HepG2 (cell line): ENCODE measurements around the gene ACAD8. TPM values are rescaled to one million over a fixed set of nuclear protein-coding genes. Genes with fewer than 3 reads are reported as not detected.

Experiments
- CBX1 ChIP-seq: IDR thresholded peaks from one replicate; pipeline ENCODE4 v1.6.1; 2016; ENCODE audit warnings: antibody characterized with exemption, low read depth
- MAFK ChIP-seq, 2 experiments: IDR thresholded peaks in 1 of 2; conservative IDR thresholded peaks in 1 of 2; 2 replicates each; pipeline ENCODE4 v1.6.1; 2011; ENCODE audit warnings: improper control_type of control experiment in 2 of 2, low read length in 2 of 2
- MTA1 ChIP-seq: sonication (generic); formaldehyde crosslinking; IDR thresholded peaks from 2 replicates; pipeline ENCODE4 v1.4.0; 2020; ENCODE audit warnings: missing genetic modification reagents, mild to moderate bottlenecking, borderline replicate concordance
- NFAT5 ChIP-seq: sonication (generic); formaldehyde crosslinking; IDR thresholded peaks from 2 replicates; pipeline ENCODE4 v1.4.0; 2020; ENCODE audit warnings: missing genetic modification reagents
- NFRKB ChIP-seq: fragments of 450-650 bp; IDR thresholded peaks from 2 replicates; pipeline ENCODE4 v1.6.1; 2017
- POLR2A ChIP-seq, 2 experiments: IDR thresholded peaks; 2 replicates each; pipeline ENCODE4 v1.6.1; 2011; ENCODE audit warnings: low read depth in 2 of 2, low read length in 2 of 2, mild to moderate bottlenecking in 1 of 2, moderate library complexity in 1 of 2; ENCODE audit not compliant: insufficient read depth in 1 of 2
- SIN3B ChIP-seq: fragments of 150-350 bp; IDR thresholded peaks from 2 replicates; pipeline ENCODE4 v1.6.1; 2014; ENCODE audit warnings: low read length
- ZNF260 ChIP-seq: sonication (generic); formaldehyde crosslinking; IDR thresholded peaks from 2 replicates; pipeline ENCODE4 v1.4.0; 2020; ENCODE audit warnings: missing genetic modification reagents, low read depth, mild to moderate bottlenecking, borderline replicate concordance
- ZNF546 ChIP-seq: sonication (generic); formaldehyde crosslinking; conservative IDR thresholded peaks from 2 replicates; pipeline ENCODE4 v1.8.1; 2023; ENCODE audit warnings: mild to moderate bottlenecking, missing genetic modification reagents
- polyA plus RNA-seq, 8 experiments: library from polyadenylated mRNA; depleted of rRNA in 3 of 8; stranded (reverse) in 7 of 8; unstranded in 1 of 8; fragments of >200 nt; fragmentation: Illumina TruSeq in 4 of 8; extraction: Trizol in 4 of 8; gene quantifications; 2 replicates each; pipeline versions ENCODE4 v1.2.1 to v1.2.3, GENCODE V29; 2011 to 2016; ENCODE audit warnings: low read depth in 4 of 8, missing spikeins in 1 of 8, mixed read lengths in 1 of 8; ENCODE audit not compliant: insufficient read depth in 1 of 8
- total RNA-seq, 5 experiments: library from RNA; depleted of rRNA; stranded (reverse); fragments of >200 nt; fragmentation: Illumina TruSeq; extraction: Trizol; gene quantifications; 2 replicates each; pipeline ENCODE4 v1.2.3, GENCODE V29; 2016; ENCODE audit warnings: low read depth in 1 of 5
- TF ChIP-seq, protein P1 (sequence below): sonication (generic); formaldehyde crosslinking; conservative IDR thresholded peaks from 2 replicates; pipeline ENCODE4 v1.5.0; 2020; ENCODE audit warnings: missing genetic modification reagents
- TF ChIP-seq, protein P2 (sequence below): sonication (generic); formaldehyde crosslinking; IDR thresholded peaks from 2 replicates; pipeline ENCODE4 v1.9.0; 2022; ENCODE audit warnings: low read depth, missing genetic modification reagents

Gene ACAD8
- total and polyA plus RNA-seq, 2 of the 13 experiments (the other 11 are each of a cell fraction or from before 2014, with no cell fraction given), result 13.5 to 20.3 TPM

DNA sequence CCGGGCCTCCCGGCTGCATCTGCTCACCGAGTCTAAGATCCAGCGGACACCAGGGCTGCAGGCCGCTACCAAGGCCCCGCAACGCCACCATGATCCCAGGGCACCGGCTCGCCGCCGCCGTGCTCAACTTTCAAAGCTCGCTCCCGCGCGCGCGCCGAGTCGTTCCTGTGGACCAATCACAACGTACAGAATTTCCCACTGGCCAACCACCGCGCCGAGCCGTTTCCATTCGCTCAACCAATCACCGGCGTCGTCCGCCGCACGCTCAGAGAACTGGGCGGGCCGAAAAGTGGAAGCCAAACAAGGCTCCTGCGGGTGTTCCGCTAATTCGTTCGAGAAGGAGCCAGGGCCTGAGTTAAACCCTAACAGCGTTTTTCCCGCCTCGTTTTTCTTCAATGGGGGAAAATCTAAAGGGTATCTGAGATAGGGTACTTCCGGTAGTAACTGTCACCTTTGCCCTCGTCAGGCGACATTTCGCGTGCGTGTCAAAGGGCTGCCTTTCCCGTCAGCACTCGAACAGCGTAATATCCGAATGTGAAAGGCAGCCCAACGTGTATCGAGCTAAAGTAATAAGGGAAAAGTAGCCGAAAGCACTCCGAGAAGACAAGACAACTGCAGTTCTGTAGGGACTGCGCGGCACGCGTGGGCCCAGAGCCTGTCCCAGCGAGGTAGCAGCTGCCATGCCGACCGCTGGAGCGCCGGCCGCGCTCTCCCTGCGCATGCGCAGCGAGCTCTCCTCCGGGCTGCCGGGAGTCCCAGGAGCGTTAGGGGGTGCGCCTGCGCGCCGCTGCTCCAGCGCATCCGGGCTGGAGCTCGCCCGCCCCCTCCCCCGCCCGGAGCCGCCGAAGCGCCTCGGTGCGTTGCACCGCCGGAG lies 29.3 kb upstream of the ACAD8 start, which contains the start of the genes NCAPD3 and VPS26B (continued):
- no peak for TF ChIP-seq ZNF260
- no peak for TF ChIP-seq CBX1
- TF ChIP-seq SIN3B, result peak; percentile 87
- no peak for TF ChIP-seq MAFK (conservative IDR thresholded peaks at IDR 0.05 in 1 of 2, IDR thresholded peaks at IDR 0.05 in 1 of 2; ENCODE audit: low read length in 2 of 2)
- TF ChIP-seq NFRKB, result no peak
- TF ChIP-seq POLR2A (IDR thresholded peaks at IDR 0.05; ENCODE audit: insufficient read depth in 1 of 2, low read depth in 2 of 2, low read length in 2 of 2), result peak; percentile 95 to 98
- TF ChIP-seq ZNF546 (CRISPR knock-in tag), result no peak
- TF ChIP-seq, protein P1, sequence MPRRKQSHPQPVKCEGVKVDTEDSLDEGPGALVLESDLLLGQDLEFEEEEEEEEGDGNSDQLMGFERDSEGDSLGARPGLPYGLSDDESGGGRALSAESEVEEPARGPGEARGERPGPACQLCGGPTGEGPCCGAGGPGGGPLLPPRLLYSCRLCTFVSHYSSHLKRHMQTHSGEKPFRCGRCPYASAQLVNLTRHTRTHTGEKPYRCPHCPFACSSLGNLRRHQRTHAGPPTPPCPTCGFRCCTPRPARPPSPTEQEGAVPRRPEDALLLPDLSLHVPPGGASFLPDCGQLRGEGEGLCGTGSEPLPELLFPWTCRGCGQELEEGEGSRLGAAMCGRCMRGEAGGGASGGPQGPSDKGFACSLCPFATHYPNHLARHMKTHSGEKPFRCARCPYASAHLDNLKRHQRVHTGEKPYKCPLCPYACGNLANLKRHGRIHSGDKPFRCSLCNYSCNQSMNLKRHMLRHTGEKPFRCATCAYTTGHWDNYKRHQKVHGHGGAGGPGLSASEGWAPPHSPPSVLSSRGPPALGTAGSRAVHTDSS (CRISPR knock-in tag), result no peak
- 0 out of 2 replicates have a peak, but pooled peaks have one; percentile 16 for TF ChIP-seq NFAT5 (CRISPR knock-in tag)
- TF ChIP-seq MTA1 (CRISPR knock-in tag), result no peak
- TF ChIP-seq, protein P2, sequence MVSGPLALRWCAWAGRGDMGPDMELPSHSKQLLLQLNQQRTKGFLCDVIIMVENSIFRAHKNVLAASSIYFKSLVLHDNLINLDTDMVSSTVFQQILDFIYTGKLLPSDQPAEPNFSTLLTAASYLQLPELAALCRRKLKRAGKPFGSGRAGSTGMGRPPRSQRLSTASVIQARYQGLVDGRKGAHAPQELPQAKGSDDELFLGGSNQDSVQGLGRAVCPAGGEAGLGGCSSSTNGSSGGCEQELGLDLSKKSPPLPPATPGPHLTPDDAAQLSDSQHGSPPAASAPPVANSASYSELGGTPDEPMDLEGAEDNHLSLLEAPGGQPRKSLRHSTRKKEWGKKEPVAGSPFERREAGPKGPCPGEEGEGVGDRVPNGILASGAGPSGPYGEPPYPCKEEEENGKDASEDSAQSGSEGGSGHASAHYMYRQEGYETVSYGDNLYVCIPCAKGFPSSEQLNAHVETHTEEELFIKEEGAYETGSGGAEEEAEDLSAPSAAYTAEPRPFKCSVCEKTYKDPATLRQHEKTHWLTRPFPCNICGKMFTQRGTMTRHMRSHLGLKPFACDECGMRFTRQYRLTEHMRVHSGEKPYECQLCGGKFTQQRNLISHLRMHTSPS (CRISPR knock-in tag), result no peak
